K562 (cell line): Measurements from ENCODE around the gene CHRNB1. TPM values are rescaled to one million over a fixed set of nuclear protein-coding genes. Genes with fewer than 3 reads are reported as not detected.

Experiments
- ATF7 ChIP-seq: fragments of 450-650 bp; IDR thresholded peaks from 2 replicates; pipeline ENCODE4 v1.7.1; 2014; ENCODE audit warnings: mild to moderate bottlenecking, moderate library complexity
- DPF2 ChIP-seq: fragments of 450-650 bp; IDR thresholded peaks from 2 replicates; pipeline ENCODE4 v1.6.1; 2016
- KAT2B ChIP-seq: IDR thresholded peaks from one replicate; pipeline ENCODE4 v1.6.1; 2012; ENCODE audit warnings: low read depth, mild to moderate bottlenecking, control low read depth, inconsistent platforms, low read length, moderate library complexity
- KDM1A ChIP-seq, 2 experiments: fragments of 450-650 bp; IDR thresholded peaks; 2 replicates each; pipeline ENCODE4 v1.6.1; 2016; ENCODE audit warnings: mild to moderate bottlenecking in 2 of 2
- NFIX ChIP-seq: fragments of 250-450 bp; sonication (Bioruptor Pico); IDR thresholded peaks from 2 replicates; pipeline ENCODE4 v1.4.0; 2020; ENCODE audit warnings: low read depth, mild to moderate bottlenecking, moderate library complexity
- NKRF ChIP-seq: fragments of 450-650 bp; IDR thresholded peaks from 2 replicates; pipeline ENCODE4 v1.6.1; 2016; ENCODE audit warnings: borderline replicate concordance
- TRIM28 ChIP-seq: fragments of 450-650 bp; IDR thresholded peaks from 2 replicates; pipeline ENCODE4 v1.6.1; 2017
- ZC3H8 ChIP-seq: fragments of 450-650 bp; IDR thresholded peaks from 2 replicates; pipeline ENCODE4 v1.6.1; 2017
- ZNF174 ChIP-seq: fragments of 250-450 bp; sonication (Bioruptor Pico); IDR thresholded peaks from 2 replicates; pipeline ENCODE4 v1.4.0; 2020; ENCODE audit warnings: mild to moderate bottlenecking
- ZNF311 ChIP-seq: fragments of 250-450 bp; sonication (Bioruptor Pico); IDR thresholded peaks from 2 replicates; pipeline ENCODE4 v1.4.0; 2020; ENCODE audit warnings: mild to moderate bottlenecking, moderate library complexity
- ZNF41 ChIP-seq: fragments of 250-450 bp; sonication (Bioruptor Pico); conservative IDR thresholded peaks from 2 replicates; pipeline ENCODE4 v1.4.0; 2020; ENCODE audit warnings: mild to moderate bottlenecking
- polyA plus RNA-seq, 8 experiments: library from polyadenylated mRNA; depleted of rRNA in 4 of 8; stranded (reverse) in 5 of 8; unstranded in 3 of 8; fragments of >200 nt; fragmentation: Nextera tagmentation in 2 of 8; fragmentation: Illumina TruSeq in 1 of 8; extraction: Ambion mirVana in 2 of 8; extraction: Trizol in 1 of 8; gene quantifications; 2 replicates each; pipeline versions ENCODE4 v1.2.1 to v1.2.3, GENCODE V29; 2011 to 2014; ENCODE audit warnings: inconsistent platforms in 1 of 8, missing spikeins in 1 of 8
- total RNA-seq, 7 experiments: library from RNA; depleted of rRNA in 6 of 7; stranded (reverse); fragments of >200 nt in 6 of 7; fragmentation: Illumina TruSeq in 2 of 7; extraction: Trizol in 2 of 7; gene quantifications; 2 replicates each; pipeline versions ENCODE4 v1.2.1 to v1.2.3, GENCODE V29; 2011 to 2021; ENCODE audit warnings: low replicate concordance in 1 of 7
- TF ChIP-seq, protein P1 (sequence below): fragments of 450-650 bp; IDR thresholded peaks from 2 replicates; pipeline ENCODE4 v1.6.1; 2016; ENCODE audit warnings: low read depth
- TF ChIP-seq, protein P2 (sequence below): fragments of 150-350 bp; conservative IDR thresholded peaks from 2 replicates; pipeline ENCODE4 v1.6.1; 2014; ENCODE audit warnings: low read length

CHRNB1 gene
- total and polyA plus RNA-seq, 9 of the 15 experiments (the other 6 are each of a cell fraction or from before 2014, with no cell fraction given), result 4.7 to 12.3 (median 6.8) TPM

DNA sequence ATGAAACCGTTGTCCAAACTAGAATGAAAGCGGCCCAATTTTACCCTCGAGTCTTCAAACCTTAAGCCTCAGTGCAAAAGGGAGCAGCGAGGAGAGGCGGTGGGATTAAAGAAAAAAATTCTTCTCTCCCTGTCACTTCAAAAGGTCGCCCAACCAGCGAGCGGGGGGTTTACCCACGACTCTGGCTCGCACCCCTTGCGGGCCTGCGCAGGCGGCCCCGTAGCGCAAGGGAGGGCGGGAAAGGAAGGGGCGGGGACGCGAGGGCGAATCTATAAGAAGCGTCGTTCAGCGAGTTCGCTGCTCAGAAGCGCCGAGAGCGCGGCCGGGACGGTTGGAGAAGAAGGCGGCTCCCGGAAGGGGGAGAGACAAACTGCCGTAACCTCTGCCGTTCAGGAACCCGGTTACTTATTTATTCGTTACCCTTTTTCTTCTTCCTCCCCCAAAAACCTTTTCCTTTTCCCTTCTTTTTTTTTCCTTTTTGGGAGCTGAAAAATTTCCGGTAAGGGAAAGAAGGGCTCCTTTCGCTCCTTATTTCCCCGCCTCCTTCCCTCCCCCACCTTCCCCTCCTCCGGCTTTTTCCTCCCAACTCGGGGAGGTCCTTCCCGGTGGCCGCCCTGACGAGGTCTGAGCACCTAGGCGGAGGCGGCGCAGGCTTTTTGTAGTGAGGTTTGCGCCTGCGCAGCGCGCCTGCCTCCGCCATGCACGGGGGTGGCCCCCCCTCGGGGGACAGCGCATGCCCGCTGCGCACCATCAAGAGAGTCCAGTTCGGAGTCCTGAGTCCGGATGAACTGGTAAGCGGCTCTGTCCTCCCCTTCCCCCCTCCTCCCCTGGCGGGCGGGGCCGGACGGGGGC is 39.4 kb downstream of the CHRNB1 start, which contains the start of gene POLR2A (continued):
- TF ChIP-seq, protein P1, sequence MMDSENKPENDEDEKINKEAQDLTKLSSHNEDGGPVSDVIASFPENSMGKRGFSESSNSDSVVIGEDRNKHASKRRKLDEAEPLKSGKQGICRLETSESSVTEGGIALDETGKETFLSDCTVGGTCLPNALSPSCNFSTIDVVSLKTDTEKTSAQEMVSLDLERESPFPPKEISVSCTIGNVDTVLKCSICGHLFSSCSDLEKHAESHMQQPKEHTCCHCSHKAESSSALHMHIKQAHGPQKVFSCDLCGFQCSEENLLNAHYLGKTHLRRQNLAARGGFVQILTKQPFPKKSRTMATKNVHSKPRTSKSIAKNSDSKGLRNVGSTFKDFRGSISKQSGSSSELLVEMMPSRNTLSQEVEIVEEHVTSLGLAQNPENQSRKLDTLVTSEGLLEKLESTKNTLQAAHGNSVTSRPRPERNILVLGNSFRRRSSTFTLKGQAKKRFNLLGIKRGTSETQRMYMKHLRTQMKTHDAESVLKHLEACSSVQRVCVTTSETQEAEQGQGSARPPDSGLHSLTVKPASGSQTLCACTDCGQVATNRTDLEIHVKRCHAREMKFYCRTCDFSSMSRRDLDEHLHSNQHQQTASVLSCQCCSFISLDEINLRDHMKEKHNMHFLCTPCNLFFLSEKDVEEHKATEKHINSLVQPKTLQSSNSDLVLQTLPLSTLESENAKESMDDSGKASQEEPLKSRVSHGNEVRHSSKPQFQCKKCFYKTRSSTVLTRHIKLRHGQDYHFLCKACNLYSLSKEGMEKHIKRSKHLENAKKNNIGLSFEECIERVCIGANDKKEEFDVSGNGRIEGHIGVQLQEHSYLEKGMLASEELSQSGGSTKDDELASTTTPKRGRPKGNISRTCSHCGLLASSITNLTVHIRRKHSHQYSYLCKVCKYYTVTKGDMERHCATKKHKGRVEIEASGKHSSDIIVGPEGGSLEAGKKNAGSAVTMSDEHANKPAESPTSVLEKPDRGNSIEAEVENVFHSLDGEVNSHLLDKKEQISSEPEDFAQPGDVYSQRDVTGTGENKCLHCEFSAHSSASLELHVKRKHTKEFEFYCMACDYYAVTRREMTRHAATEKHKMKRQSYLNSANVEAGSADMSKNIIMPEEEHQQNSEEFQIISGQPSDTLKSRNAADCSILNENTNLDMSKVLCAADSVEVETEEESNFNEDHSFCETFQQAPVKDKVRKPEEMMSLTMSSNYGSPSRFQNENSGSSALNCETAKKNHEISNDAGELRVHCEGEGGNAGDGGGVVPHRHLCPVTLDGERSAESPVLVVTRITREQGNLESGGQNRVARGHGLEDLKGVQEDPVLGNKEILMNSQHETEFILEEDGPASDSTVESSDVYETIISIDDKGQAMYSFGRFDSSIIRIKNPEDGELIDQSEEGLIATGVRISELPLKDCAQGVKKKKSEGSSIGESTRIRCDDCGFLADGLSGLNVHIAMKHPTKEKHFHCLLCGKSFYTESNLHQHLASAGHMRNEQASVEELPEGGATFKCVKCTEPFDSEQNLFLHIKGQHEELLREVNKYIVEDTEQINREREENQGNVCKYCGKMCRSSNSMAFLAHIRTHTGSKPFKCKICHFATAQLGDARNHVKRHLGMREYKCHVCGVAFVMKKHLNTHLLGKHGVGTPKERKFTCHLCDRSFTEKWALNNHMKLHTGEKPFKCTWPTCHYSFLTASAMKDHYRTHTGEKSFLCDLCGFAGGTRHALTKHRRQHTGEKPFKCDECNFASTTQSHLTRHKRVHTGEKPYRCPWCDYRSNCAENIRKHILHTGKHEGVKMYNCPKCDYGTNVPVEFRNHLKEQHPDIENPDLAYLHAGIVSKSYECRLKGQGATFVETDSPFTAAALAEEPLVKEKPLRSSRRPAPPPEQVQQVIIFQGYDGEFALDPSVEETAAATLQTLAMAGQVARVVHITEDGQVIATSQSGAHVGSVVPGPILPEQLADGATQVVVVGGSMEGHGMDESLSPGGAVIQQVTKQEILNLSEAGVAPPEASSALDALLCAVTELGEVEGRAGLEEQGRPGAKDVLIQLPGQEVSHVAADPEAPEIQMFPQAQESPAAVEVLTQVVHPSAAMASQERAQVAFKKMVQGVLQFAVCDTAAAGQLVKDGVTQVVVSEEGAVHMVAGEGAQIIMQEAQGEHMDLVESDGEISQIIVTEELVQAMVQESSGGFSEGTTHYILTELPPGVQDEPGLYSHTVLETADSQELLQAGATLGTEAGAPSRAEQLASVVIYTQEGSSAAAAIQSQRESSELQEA, result no peak
- TF ChIP-seq KAT2B (no peak), ZC3H8 (no peak), KDM1A (IDR thresholded peaks at IDR 0.05) (no peak; a peak in 1 of 4 replicates), ATF7 (peak; percentile 99), ZNF174 (CRISPR knock-in tag) (no peak), TRIM28 (no peak), ZNF311 (CRISPR knock-in tag) (no peak), ZNF41 (CRISPR knock-in tag) (peak; percentile 58; the same call in 1 of the 2 replicates), DPF2 (peak; percentile 56), NFIX (CRISPR knock-in tag) (no peak), NKRF (no peak)
- TF ChIP-seq, protein P2, sequence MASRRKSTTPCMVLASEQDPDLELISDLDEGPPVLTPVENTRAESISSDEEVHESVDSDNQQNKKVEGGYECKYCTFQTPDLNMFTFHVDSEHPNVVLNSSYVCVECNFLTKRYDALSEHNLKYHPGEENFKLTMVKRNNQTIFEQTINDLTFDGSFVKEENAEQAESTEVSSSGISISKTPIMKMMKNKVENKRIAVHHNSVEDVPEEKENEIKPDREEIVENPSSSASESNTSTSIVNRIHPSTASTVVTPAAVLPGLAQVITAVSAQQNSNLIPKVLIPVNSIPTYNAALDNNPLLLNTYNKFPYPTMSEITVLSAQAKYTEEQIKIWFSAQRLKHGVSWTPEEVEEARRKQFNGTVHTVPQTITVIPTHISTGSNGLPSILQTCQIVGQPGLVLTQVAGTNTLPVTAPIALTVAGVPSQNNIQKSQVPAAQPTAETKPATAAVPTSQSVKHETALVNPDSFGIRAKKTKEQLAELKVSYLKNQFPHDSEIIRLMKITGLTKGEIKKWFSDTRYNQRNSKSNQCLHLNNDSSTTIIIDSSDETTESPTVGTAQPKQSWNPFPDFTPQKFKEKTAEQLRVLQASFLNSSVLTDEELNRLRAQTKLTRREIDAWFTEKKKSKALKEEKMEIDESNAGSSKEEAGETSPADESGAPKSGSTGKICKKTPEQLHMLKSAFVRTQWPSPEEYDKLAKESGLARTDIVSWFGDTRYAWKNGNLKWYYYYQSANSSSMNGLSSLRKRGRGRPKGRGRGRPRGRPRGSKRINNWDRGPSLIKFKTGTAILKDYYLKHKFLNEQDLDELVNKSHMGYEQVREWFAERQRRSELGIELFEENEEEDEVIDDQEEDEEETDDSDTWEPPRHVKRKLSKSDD, result peak; percentile 72; the same call in 1 of the 2 replicates
